HG03039 (cell line): ENCODE data around the gene ZBTB20.

ENCODE experiments used
- ATAC-seq: cut with Tn5 transposase; IDR thresholded peaks from one replicate; pipeline ENCODE4 v1.9.1; 2021; ENCODE audit warnings: mild to moderate bottlenecking, moderate library complexity; ENCODE audit not compliant: unreplicated experiment

ZBTB20 gene

GRCh38 chr3:114725966-114726365 is 421.1 kb downstream of the ZBTB20 start:
- ATAC-seq, result no peak

GRCh38 chr3:114722530-114722929 is 424.6 kb downstream of the ZBTB20 start:
- no peak for ATAC-seq

- no peak for ATAC-seq
Measured at GRCh38 chr3:114721864-114722263, 425.2 kb downstream of the ZBTB20 start.

GRCh38 chr3:114721209-114721608 is 425.9 kb downstream of the ZBTB20 start:
- ATAC-seq, result no peak

- no peak for ATAC-seq
Measured at GRCh38 chr3:114718898-114719210, 428.2 kb downstream of the ZBTB20 start.

GRCh38 chr3:114718071-114718897 is 428.8 kb downstream of the ZBTB20 start:
- ATAC-seq, result no peak

GRCh38 chr3:114716916-114717315 is 430.2 kb downstream of the ZBTB20 start:
- ATAC-seq, result no peak

- ATAC-seq, result no peak
Measured at GRCh38 chr3:114716126-114716525, 431.0 kb downstream of the ZBTB20 start.

GRCh38 chr3:114714957-114715460 is 432.1 kb downstream of the ZBTB20 start:
- ATAC-seq, result no peak

- ATAC-seq, result no peak
Measured at GRCh38 chr3:114714237-114714636, 432.9 kb downstream of the ZBTB20 start.

GRCh38 chr3:114712728-114713492 is 434.2 kb downstream of the ZBTB20 start:
- ATAC-seq, result no peak

- no peak for ATAC-seq
Measured at GRCh38 chr3:114711321-114711886, 435.7 kb downstream of the ZBTB20 start.

- ATAC-seq, result no peak
Measured at GRCh38 chr3:114709102-114709501, 438.0 kb downstream of the ZBTB20 start.

- no peak for ATAC-seq
Measured at GRCh38 chr3:114707252-114707860, 439.7 kb downstream of the ZBTB20 start.

GRCh38 chr3:114706591-114707232 is 440.4 kb downstream of the ZBTB20 start:
- no peak for ATAC-seq

GRCh38 chr3:114700637-114701234 is 446.4 kb downstream of the ZBTB20 start:
- no peak for ATAC-seq

GRCh38 chr3:114698146-114699105 is 448.7 kb downstream of the ZBTB20 start:
- ATAC-seq, result no peak

GRCh38 chr3:114697401-114697800 is 449.7 kb downstream of the ZBTB20 start:
- no peak for ATAC-seq

- ATAC-seq, result no peak
Measured at GRCh38 chr3:114694251-114694650, 452.8 kb downstream of the ZBTB20 start.
